OCI-LY3 (cell line): Measurements from ENCODE around the gene KLC1.

Experiments used
- EZH2phosphoT487 ChIP-seq: fragments of 200-600 bp; shearing (Covaris generic); IDR thresholded peaks from 2 replicates; pipeline ENCODE4 v1.6.1; 2018; ENCODE audit warnings: antibody characterized with exemption, mixed run types, low read depth
- TF ChIP-seq, protein P1 (sequence below): fragments of 200-600, 300-600 bp; sonication (generic); IDR thresholded peaks from 2 replicates; pipeline ENCODE4 v1.5.1; 2014; ENCODE audit warnings: antibody characterized with exemption, low read length, low read depth

DNA sequence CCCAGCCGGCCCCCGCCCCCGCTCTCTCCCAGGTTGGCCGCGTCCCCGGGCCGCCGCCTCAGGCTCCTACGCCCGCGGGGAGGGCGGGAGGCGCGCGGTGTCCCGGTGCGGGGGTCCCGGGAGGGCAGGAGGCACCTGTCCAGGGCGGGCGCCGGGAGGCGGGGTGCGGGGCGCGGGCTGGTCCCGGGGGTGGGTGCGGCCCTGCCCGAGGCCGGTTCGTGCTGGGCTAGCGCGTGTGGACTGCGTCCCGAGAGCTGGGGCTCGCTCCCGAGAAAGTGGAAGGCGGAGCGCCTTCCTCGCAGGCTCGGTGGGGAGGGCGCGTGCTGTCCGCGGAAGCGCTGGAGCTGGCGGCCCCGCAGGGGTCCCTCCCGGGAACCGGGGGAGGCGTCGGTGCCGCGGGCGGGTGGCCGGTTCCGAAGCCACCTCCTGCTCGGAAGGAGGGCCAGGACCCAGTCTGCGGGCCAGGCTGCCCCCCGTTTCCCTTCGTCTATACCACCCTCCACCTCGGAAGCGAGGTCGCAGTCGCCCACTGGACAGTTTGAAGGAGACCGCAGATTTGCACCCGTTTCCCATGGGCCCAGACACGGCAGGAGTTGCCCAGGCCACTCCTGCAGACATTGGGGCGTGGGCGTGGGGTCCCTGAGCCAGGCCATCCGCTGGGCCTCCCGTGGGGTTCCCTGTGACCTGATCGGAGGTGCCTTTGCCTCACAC lies 87.2 kb downstream of the KLC1 start:
- TF ChIP-seq, protein P1, sequence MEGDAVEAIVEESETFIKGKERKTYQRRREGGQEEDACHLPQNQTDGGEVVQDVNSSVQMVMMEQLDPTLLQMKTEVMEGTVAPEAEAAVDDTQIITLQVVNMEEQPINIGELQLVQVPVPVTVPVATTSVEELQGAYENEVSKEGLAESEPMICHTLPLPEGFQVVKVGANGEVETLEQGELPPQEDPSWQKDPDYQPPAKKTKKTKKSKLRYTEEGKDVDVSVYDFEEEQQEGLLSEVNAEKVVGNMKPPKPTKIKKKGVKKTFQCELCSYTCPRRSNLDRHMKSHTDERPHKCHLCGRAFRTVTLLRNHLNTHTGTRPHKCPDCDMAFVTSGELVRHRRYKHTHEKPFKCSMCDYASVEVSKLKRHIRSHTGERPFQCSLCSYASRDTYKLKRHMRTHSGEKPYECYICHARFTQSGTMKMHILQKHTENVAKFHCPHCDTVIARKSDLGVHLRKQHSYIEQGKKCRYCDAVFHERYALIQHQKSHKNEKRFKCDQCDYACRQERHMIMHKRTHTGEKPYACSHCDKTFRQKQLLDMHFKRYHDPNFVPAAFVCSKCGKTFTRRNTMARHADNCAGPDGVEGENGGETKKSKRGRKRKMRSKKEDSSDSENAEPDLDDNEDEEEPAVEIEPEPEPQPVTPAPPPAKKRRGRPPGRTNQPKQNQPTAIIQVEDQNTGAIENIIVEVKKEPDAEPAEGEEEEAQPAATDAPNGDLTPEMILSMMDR, result no peak
- TF ChIP-seq EZH2phosphoT487, result no peak
